Measurements from ENCODE around the gene STARD3. TPM values are rescaled to one million over a fixed set of nuclear protein-coding genes. Genes with fewer than 3 reads are reported as not detected.
"Not testable (repeated sequence)": the region's sequence is repeated elsewhere in the genome, so short reads cannot be mapped to it uniquely, and the experiment has no call there.

The STARD3 gene
- total and polyA plus RNA-seq, 2 donors = 18.2 to 69.4 TPM

DNA sequence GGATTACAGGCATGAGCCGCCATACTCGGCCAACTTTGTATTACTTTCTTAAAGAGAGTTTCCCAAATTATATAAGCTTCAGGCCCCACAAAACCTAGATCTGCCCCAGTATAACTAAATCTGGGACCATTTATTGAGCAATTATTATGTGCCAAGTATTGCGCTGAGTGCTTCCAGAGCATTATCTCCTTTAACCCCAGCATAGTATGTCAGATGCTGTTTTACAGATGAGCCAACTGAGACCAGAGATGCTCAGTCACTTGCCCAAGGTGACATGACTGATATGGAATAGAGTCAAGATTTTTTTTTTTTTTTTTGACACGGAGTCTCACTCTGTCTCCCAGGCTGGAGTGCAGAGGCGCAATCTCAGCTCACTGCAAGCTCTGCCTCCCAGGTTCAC lies 61.0 kb downstream of the STARD3 start:
- no peaks in the 10 kb centered on the region for H3K4me1 ChIP-seq (ENCODE audit: insufficient read depth)
- 94% methylated on average over 5 of the region's 5 CpGs for WGBS
- no peak overlapping the region for H3K27ac ChIP-seq (ENCODE audit: low read depth)
- no peaks in the 10 kb centered on the region for H3K36me3 ChIP-seq (ENCODE audit: insufficient read depth)
- H3K4me3 ChIP-seq (ENCODE audit: low read depth, low read length) = no peak overlapping the region
- DNase-seq (ENCODE audit: extremely low spot score) = no peak

DNA sequence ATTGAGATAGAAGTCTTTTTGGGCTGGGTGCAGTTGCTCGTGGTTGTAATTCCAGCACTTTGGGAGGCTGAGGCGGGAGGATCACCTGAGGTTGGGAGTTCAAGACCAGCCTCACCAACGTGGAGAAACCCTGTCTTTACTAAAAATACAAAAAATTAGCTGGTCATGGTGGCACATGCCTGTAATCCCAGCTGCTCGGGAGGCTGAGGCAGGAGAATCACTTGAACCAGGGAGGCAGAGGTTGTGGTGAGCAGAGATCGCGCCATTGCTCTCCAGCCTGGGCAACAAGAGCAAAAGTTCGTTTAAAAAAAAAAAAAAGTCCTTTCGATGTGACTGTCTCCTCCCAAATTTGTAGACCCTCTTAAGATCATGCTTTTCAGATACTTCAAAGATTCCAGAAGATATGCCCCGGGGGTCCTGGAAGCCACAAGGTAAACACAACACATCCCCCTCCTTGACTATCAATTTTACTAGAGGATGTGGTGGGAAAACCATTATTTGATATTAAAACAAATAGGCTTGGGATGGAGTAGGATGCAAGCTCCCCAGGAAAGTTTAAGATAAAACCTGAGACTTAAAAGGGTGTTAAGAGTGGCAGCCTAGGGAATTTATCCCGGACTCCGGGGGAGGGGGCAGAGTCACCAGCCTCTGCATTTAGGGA lies 62.3 kb downstream of the STARD3 start:
- WGBS = 48% methylated on average over 11 of the region's 11 CpGs
- not testable (repeated sequence) for H3K4me1 ChIP-seq (ENCODE audit: insufficient read depth); H3K36me3 ChIP-seq (ENCODE audit: insufficient read depth); H3K27ac ChIP-seq (ENCODE audit: low read depth); DNase-seq (ENCODE audit: extremely low spot score)
- peak overlapping the region; percentile 88 for H3K4me3 ChIP-seq (ENCODE audit: low read depth, low read length)

DNA sequence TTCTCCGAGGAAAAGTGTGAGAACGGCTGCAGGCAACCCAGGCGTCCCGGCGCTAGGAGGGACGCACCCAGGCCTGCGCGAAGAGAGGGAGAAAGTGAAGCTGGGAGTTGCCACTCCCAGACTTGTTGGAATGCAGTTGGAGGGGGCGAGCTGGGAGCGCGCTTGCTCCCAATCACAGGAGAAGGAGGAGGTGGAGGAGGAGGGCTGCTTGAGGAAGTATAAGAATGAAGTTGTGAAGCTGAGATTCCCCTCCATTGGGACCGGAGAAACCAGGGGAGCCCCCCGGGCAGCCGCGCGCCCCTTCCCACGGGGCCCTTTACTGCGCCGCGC lies 62.8 kb downstream of the STARD3 start, which contains the start of gene ERBB2:
ERBB2 (plus strand) TSS at position 247 of the 330 bp plus-strand sequence. CDS start 175 bp downstream, outside the sequence.
- DNase-seq (ENCODE audit: extremely low spot score) = peak; percentile 75
- Histone ChIP-seq H3K36me3 (ENCODE audit: insufficient read depth) (no peaks in the 10 kb centered on the region), H3K27ac (ENCODE audit: low read depth) (peak within 1 kb of the TSS; percentile 95), H3K4me1 (ENCODE audit: insufficient read depth) (no peaks in the 10 kb centered on the region), H3K4me3 (ENCODE audit: low read depth, low read length) (peak within 1 kb of the TSS; percentile 88)
- WGBS = 1% methylated on average over 20 of the region's 20 CpGs

DNA sequence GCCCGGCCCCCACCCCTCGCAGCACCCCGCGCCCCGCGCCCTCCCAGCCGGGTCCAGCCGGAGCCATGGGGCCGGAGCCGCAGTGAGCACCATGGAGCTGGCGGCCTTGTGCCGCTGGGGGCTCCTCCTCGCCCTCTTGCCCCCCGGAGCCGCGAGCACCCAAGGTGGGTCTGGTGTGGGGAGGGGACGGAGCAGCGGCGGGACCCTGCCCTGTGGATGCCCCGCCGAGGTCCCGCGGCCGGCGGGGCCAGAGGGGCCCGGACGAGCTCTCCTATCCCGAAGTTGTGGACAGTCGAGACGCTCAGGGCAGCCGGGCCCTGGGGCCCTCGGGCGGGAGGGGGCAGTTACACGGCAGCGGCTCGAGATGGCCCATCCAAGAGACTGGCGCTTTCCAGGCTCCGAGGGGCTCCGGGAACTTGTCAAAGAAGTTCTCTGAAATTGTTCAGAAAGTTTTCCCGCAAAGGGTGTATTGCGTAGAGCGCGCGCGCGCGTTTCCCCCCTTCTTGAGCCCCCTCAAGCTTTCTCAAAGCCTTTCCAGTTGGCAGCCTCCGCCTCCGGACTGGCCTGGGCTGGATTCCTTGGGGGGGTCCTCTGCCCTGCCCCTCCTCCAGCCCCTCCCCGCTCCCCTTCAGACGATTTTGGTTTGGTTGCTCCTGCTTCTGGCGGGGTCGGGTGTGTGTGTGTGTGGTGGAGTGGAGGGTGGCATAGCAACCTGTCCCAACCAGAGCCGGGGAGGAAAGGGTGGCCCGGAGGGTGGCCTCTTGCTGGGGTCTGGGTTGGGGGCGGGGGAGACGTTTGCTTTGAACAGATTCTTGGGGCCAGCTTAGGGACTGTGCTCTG lies 63.4 kb downstream of the STARD3 start:
- no peaks in the 10 kb centered on the region for H3K36me3 ChIP-seq (ENCODE audit: insufficient read depth)
- H3K27ac ChIP-seq (ENCODE audit: low read depth) = peak overlapping the region; percentile 95
- peak overlapping the region; percentile 88 for H3K4me3 ChIP-seq (ENCODE audit: low read depth, low read length)
- no peak for DNase-seq (ENCODE audit: extremely low spot score)
- H3K4me1 ChIP-seq (ENCODE audit: insufficient read depth) = peaks cover 3% of the 10 kb centered on the region
- WGBS = under 1% methylated on average over 57 of the region's 57 CpGs

DNA sequence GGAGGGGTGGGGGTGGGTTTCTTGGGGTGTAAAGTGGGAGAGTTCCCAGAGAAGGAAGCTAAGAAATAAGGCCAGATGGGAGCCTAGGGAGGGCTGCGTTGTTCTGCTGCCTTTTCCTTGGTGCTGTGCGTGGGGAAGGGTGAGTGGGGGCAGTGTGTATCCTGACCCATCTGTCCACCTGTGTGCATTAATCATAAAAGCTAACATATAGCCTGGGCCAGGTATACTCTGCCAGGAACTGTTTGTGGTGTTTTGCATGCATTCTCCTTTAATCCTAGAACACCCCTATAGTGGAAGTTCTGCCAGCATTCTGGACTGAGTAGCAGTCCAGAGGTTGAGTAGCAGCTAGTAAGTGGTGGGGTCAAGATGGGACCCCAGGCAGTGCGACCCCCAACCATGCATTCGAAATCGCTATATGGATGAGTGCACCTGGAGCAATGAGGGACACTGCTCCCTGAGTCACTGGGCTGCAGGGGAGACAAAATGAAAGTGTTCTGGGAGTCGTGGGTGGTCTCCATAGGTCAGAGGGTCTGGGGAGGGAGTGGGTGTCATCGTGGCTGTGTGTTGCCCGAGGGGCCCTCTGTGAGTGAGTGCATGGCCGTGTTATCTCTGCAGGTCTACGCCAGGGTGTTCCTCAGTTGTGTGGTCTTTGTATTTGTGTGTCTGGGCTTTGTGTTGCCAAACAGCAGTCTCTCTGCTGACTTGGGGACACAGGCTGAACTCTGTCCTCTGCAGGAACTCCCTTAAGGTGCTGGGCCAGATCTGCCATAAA lies 64.3 kb downstream of the STARD3 start:
- H3K27ac ChIP-seq (ENCODE audit: low read depth) = peak overlapping the region; percentile 95
- peaks cover 3% of the 10 kb centered on the region for H3K4me1 ChIP-seq (ENCODE audit: insufficient read depth)
- DNase-seq (ENCODE audit: extremely low spot score) = no peak
- no peaks in the 10 kb centered on the region for H3K36me3 ChIP-seq (ENCODE audit: insufficient read depth)
- WGBS = 30% methylated on average over 10 of the region's 10 CpGs
- H3K4me3 ChIP-seq (ENCODE audit: low read depth, low read length) = peak overlapping the region; percentile 88

DNA sequence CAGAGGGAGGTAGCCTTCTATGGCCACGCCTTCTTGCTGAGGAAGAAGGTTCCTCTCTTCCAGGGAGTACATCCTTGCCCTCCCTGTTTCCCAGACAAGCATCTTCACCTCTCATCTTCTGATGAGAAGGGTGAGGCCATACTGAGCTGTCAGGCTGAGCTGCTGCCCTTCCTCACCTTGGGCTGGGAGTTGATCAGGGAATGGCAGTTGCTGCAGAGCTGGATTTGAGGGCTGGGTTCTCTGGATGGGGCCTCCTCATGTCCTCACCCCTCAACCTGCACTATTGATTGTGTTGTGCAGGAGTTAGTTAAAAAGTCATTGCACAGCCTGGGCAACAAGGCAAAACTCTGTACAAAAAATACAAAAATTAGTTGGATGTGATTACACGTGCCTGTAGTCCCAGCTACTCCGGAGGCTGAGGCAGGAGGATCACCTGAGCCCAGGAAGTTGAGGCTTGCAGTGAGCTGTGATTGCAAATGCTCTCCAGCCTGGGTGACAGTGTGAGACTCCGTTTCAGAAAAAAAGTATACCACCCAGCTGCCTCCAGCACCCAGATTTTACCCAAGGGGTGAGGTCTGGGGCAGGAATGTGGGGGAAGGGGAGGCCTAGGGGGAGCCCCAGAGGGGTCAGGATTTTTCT lies 65.0 kb downstream of the STARD3 start:
- Histone ChIP-seq H3K4me3 (ENCODE audit: low read depth, low read length) (no peak overlapping the region), H3K27ac (ENCODE audit: low read depth) (no peak overlapping the region), H3K36me3 (ENCODE audit: insufficient read depth) (no peaks in the 10 kb centered on the region), H3K4me1 (ENCODE audit: insufficient read depth) (peaks cover 3% of the 10 kb centered on the region)
- DNase-seq (ENCODE audit: extremely low spot score) = no peak
- WGBS = 75% methylated on average over 4 of the region's 4 CpGs

DNA sequence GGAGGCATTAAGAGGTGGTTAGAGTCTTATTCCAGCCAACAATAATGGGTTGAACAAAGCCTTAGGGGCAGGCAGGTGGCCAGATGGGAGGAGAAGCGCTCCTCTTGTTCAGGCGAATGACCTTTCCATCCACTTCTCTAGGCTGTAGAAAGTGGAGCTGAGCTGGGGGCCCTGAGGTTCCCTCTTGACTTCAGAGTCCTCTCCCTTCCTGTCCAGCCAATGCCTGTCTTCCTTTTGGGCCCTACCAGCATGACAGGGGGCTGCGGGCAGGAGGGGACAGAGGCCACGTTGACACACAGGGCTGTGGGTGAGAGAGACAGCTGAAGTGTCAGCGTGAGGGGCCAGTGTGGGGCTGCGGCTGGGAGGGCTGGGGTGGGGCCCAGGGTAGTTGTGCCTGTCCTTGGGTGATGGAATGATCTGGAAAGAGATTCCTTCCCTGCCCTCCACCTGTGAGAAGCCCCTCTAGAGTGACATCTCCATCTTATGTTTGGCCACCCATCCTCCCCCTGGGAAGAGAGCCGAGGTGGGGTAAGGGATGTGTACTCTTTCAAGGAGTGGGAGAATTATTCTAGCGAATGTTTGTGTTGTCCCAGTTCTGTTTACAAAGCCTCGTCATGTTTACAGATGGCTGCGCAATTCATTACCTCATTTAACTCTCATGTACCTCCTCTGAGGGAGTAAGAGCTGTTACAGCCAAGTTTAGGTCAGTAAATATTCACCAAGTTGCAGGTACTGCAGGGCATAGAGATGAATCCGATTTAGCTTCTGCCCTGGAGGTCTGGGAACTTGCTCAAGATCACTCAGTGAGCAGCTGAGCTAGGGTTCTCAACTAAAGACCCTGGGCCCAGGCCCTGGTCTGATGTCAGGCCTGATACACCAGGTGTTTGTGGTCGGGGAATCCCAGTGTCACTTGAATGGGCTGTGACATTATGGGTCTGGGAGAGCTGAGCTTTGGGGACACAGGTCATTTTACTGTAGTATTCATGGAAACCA lies 66.3 kb downstream of the STARD3 start:
- H3K27ac ChIP-seq (ENCODE audit: low read depth) = peak overlapping the region; percentile 73
- no peak overlapping the region for H3K4me3 ChIP-seq (ENCODE audit: low read depth, low read length)
- peaks cover 3% of the 10 kb centered on the region for H3K4me1 ChIP-seq (ENCODE audit: insufficient read depth)
- DNase-seq (ENCODE audit: extremely low spot score) = no peak
- 48% methylated on average over 12 of the region's 12 CpGs for WGBS
- no peaks in the 10 kb centered on the region for H3K36me3 ChIP-seq (ENCODE audit: insufficient read depth)

DNA sequence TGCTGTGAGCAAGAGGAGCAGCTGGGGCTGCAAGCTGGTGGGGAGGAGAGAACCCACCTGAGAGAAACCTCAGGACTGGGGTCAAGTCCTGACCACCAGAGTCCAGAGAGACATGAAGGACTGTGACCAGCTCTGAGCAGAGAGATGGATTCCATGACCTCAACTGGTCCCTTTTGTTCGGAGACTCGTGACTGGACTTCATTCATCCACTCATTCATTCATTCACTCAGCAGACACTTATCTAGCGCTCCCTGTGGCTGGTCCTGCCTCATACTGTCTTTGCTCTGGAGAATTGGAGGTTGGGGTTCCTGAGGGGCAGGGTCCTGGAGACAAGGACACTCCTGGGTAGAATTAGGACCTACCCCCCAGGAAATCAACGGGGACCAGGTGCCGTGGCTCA lies 67.0 kb downstream of the STARD3 start:
- DNase-seq (ENCODE audit: extremely low spot score) = no peak
- Histone ChIP-seq H3K27ac (ENCODE audit: low read depth) (peak overlapping the region; percentile 45), H3K4me3 (ENCODE audit: low read depth, low read length) (no peak overlapping the region), H3K36me3 (ENCODE audit: insufficient read depth) (peaks cover 2% of the 10 kb centered on the region), H3K4me1 (ENCODE audit: insufficient read depth) (peaks cover 3% of the 10 kb centered on the region)
- WGBS = 89% methylated on average over 5 of the region's 5 CpGs

DNA sequence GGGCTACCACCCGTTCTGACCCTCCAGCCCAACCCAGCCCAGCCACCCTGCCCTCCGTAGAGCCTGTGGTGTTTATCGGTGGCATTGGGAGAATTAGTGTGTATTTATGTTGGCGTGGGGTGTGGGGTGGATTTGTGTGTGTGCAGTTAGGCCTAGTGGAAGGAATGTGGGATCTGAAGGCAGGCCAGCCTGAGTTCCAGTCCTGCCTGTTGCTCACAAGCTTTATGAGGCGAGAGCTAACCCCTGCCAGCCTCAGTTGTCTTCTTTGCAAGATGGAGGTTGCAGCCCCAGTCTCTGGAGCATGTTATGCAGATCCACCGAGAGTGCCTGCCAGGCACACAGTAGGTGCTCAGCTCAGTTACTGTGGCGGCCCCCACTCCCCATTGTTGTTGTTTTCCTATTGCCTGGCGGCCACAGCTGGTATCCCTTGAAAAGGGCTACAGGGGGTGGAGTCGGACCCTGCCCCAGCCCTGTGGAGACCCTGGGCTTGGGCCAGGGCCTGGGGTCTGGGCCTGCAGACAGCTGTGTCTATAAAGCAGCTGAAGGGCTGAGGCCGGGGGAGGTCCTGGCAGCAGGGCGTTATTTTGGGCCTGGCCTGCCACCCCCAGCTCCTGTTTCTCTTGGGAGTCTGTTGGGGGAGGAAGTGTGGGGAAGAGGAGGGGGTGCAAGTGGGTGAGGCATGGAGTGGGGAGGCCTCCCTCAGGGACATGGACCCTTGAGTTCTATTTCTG lies 68.0 kb downstream of the STARD3 start:
- Histone ChIP-seq H3K36me3 (ENCODE audit: insufficient read depth) (peaks cover 2% of the 10 kb centered on the region), H3K4me3 (ENCODE audit: low read depth, low read length) (no peak overlapping the region), H3K27ac (ENCODE audit: low read depth) (peak overlapping the region; percentile 40), H3K4me1 (ENCODE audit: insufficient read depth) (peaks cover 3% of the 10 kb centered on the region)
- WGBS = 44% methylated on average over 11 of the region's 11 CpGs
- no peak for DNase-seq (ENCODE audit: extremely low spot score)

DNA sequence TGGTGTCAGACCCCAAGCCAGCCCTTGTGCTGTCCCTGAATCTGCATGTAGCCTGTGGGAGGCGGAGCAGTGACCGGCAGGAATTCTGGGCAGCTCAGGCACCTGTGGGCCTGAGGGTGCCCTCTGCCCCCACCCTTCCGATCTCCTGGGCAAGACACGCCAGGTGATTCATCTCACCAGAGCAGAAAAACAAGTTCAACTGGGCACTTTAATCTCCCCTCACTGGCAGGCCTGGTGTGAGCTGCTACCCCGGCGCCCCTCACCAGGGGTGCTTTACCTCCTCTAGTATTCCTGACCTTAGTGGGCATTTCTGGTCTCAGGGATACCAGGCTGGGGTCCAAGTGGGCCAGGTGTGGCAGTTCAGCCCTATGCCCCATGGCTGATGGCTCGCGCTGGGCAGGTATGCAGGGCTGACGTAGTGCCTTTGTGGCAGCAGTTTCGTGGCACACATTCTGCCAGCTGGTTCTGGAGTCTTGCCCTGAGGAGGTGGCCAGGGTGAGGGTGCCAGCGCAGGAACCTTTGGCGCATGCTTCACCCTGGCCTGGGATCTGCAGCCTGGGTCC lies 68.9 kb downstream of the STARD3 start:
- 82% methylated on average over 12 of the region's 12 CpGs for WGBS
- Histone ChIP-seq H3K27ac (ENCODE audit: low read depth) (peak overlapping the region; percentile 40), H3K4me1 (ENCODE audit: insufficient read depth) (peaks cover 3% of the 10 kb centered on the region), H3K4me3 (ENCODE audit: low read depth, low read length) (no peak overlapping the region), H3K36me3 (ENCODE audit: insufficient read depth) (peaks cover 2% of the 10 kb centered on the region)
- no peak for DNase-seq (ENCODE audit: extremely low spot score)

DNA sequence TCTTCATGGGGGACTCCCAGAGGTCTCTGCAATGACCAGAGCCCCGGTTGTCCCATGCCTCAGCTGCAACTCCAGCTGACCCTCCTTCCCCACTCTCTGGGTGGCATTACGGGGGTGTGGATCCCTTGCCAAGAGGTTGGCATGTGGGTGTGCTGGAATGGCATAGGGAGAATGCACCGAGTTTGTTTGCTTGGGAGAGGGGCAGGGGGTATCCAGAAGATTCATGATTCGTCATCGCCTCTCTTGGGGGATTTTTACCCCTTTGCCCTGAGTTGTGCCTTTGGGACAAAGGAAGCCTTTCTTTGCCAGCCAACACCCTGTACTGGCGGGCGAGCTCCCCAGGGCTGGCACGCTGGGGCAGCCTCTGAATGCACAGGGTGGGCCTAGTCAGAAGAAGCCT lies 69.4 kb downstream of the STARD3 start:
- no peak overlapping the region for H3K4me3 ChIP-seq (ENCODE audit: low read depth, low read length)
- peaks cover 3% of the 10 kb centered on the region for H3K4me1 ChIP-seq (ENCODE audit: insufficient read depth)
- peak overlapping the region; percentile 35 for H3K27ac ChIP-seq (ENCODE audit: low read depth)

DNA sequence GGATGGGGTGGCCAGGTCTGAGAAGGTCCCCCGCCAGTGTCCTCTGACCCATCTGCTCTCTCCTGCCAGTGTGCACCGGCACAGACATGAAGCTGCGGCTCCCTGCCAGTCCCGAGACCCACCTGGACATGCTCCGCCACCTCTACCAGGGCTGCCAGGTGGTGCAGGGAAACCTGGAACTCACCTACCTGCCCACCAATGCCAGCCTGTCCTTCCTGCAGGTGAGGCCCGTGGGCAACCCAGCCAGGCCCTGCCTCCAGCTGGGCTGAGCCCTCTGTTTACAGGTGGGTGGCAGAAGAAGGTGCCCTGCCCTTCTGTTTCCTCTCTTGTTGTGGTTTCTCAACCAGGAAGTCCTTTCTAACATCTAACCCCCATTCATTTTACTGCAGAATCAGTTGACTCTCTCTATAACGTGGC lies 70.0 kb downstream of the STARD3 start:
- DNase-seq (ENCODE audit: extremely low spot score) = no peak
- Histone ChIP-seq H3K36me3 (ENCODE audit: insufficient read depth) (peaks cover 2% of the 10 kb centered on the region), H3K27ac (ENCODE audit: low read depth) (no peak overlapping the region), H3K4me3 (ENCODE audit: low read depth, low read length) (no peak overlapping the region), H3K4me1 (ENCODE audit: insufficient read depth) (peaks cover 3% of the 10 kb centered on the region)
- WGBS = 83% methylated on average over 7 of the region's 7 CpGs

More for the DNA sequence above, 69.4 kb downstream of the STARD3 start:
- peaks cover 2% of the 10 kb centered on the region for H3K36me3 ChIP-seq (ENCODE audit: insufficient read depth)
- DNase-seq (ENCODE audit: extremely low spot score) = no peak
- 77% methylated on average over 8 of the region's 8 CpGs for WGBS

All from urinary bladder (tissue), 4 donors.